HG02678 (cell line): ENCODE data around the gene CD9.
"Not testable (repeated sequence)": the region's sequence is repeated elsewhere in the genome, so short reads cannot be mapped to it uniquely, and the experiment has no call there.

ENCODE experiments used
- ATAC-seq: cut with Tn5 transposase; IDR thresholded peaks from one replicate; pipeline ENCODE4 v1.9.1; 2021; ENCODE audit warnings: mild to moderate bottlenecking, moderate library complexity; ENCODE audit not compliant: unreplicated experiment

CD9 gene, protein sequence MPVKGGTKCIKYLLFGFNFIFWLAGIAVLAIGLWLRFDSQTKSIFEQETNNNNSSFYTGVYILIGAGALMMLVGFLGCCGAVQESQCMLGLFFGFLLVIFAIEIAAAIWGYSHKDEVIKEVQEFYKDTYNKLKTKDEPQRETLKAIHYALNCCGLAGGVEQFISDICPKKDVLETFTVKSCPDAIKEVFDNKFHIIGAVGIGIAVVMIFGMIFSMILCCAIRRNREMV

DNA sequence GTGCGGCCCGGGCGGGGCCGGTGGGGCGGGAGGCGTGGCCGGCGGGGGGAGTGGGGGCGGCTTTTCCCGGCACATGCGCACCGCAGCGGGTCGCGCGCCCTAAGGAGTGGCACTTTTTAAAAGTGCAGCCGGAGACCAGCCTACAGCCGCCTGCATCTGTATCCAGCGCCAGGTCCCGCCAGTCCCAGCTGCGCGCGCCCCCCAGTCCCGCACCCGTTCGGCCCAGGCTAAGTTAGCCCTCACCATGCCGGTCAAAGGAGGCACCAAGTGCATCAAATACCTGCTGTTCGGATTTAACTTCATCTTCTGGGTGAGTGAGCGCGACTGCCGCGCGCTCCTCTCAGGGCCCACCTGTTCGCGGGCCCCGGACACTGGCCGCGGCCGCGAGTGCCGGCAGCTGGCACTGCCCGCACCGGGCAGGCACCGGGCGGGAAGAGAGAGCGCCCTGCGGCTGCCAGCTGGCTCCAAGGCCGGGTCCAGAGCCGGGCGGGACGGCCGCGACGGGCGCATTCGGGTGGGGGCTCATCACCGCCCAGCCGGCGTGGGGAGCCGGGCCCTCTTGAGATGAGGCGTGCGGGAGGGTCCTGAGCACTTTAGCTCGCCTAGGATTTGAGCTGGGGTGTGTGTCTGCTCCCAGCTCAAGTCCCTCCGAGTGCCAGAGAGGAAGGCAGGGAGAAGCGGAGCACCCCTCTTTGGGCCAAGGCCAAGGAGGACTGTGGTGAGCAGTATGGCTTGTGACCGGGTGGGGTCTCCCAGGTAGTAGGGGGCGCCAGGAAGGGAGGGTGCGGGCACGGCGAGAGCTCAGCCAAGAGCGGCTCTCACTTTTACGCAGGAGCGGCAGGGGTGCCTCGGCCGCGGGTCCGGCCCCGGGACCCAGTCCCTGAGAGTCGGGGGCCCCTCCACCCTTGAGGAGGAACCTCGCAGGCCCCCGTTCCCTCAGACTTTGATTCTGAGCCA, at the start of gene CD9:
Gene CD9 (plus strand): TSS at position 145 of the 957 bp plus-strand sequence. CDS start 100 bp downstream, at position 245.
- no peak for ATAC-seq

DNA sequence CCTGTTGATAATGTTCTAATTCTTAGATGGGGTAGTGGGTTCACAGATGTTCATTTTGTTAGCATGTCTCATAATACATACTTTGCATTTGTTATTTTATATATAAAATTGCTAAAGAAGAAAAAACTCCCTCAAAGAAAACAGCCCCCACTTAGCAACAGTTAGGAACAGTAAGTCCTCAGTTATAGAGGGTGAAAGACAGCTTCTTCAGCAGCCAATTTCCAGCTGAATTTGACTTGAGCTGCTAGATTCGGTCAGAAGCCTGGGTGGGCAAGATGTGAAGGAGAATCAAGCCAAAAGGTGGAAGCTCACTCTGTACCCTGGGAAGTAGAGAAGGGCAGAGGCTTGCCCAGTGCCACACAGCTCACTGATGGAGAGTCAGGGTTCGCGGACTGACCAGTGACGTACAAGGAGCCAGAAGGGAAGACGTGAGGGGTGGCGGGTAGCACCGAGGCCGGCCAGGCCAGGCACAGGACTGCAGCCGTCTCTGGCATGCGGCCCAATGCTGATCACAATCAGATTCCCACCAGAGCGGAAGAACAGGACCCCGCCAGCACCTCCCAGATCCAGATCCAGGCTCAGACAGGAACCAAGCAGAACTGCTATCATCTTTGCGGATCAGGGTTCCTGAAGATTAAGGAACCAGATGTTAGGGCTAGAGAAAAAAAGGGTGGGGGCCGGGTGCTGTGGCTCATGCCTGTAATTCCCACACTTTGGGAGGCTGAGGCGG, 45.3 kb upstream of the CD9 start:
- ATAC-seq: no peak

DNA sequence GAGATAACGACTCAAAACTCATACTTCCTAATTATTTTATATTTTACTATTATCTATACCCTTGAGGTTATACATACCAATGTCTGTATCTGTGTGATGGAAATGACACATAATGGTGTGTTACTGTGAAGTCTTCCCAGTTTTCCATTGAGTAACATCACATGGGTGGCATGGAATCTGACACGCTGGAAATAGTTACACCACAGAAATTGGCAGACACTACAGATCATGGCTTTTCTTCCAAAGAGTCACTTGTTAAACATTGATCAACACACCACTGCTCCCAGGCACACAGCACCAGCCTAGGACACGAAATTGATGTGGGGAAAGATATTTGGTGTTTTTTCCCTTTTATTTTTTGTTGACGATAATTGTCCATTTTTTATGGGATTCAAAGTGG, 42.7 kb upstream of the CD9 start:
- no peak for ATAC-seq

DNA sequence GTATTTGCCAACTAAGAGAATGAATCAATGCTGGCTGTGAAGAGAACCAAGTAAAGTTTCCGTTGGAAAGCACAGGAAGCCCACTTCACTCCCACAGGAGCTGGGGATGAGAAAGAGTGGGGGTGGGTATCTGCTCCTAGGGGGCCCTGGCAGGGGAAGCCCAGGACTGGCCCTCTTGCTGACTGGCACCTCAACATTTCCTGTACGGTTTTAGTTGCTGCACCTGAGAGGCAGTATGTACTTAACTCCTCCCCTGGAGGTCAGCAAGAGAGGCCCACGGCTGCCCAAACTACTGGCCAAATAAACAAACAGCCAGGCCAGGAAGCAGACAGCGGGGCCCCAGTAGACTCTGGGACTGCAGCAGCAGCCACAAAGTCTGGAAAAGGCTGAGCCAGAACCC, 41.9 kb upstream of the CD9 start:
- ATAC-seq: no peak

DNA sequence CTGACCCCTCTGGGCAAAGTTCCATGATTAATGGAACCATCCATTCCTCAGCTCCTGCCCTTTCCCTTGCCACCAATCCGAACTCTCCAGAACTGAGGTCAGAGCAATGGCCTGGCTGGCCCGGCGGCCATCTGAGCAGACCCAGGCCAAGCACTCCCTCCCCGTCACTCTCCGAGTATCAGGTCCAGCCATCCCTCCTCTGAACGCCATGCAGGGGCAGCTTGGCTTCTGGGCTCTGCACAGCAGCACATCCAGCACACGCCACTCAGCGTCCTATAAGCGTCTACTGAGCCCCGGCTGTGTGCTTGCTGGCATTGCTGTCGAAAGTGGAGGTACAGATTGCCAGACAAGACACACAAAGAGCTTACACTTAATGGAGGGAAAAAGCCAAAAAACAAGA, 41.5 kb upstream of the CD9 start:
- no peak for ATAC-seq

DNA sequence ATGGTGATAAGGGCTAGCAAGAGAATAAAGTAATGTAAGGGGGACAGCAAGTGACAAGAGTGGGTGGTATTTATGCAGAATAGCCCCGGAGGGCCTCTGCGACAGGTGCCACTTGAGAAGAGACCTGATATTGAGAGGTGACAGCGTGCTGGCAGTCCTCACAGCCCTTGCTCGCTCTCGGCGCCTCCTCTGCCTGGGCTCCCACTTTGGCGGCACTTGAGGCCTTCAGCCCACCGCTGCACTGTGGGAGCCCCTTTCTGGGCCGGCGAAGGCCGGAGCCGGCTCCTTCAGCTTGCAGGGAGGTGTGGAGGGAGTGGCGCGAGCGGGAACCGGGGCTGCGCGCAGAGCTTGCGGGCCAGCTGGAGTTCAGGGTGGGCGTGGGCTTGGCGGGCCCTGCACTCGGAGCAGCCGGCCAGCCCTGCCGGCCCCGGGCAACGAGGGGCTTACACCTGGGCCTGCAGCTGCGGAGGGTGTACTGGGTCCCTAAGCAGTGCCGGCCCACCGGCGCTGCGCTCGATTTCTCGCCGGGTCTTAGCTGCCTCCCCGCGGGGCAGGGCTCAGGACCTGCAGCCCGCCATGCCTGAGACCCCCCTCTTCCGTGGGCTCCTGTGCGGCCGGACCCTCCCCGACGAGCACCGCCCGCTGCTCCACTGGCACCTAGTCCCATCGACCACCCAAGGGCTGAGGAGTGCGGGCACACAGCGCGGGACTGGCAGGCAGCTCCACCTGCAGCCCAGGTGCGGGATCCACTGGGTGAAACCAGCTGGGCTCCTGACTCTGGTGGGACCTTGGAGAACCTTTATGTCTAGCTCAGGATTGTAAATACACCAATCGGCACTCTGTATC, 40.8 kb upstream of the CD9 start:
- ATAC-seq: not testable (repeated sequence)

DNA sequence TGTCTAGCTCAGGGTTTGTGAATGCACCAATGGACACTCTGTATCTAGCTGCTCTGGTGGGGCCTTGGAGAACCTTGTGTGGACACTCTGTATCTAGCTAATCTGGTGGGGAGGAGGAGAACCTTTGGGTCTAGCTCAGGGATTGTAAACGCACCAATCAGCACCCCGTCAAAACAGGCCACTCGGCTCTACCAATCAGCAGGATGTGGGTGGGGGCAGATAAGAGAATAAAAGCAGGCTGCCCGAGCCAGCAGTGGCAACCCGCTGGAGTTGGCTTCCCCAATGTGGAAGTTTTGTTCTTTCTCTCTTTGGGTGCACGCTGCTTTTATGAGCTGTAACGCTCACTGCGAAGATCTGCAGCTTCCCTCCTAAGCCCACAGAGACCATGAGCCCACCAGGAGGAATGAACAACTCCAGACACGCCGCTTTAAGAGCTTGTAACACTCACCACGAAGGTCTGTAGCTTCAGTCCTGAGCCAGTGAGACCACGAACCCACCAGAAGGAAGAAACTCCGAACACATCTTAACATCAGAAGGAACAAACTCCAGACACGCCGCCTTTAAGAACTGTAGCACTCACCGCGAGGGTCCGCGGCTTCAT, 40.1 kb upstream of the CD9 start:
- ATAC-seq: not testable (repeated sequence)

DNA sequence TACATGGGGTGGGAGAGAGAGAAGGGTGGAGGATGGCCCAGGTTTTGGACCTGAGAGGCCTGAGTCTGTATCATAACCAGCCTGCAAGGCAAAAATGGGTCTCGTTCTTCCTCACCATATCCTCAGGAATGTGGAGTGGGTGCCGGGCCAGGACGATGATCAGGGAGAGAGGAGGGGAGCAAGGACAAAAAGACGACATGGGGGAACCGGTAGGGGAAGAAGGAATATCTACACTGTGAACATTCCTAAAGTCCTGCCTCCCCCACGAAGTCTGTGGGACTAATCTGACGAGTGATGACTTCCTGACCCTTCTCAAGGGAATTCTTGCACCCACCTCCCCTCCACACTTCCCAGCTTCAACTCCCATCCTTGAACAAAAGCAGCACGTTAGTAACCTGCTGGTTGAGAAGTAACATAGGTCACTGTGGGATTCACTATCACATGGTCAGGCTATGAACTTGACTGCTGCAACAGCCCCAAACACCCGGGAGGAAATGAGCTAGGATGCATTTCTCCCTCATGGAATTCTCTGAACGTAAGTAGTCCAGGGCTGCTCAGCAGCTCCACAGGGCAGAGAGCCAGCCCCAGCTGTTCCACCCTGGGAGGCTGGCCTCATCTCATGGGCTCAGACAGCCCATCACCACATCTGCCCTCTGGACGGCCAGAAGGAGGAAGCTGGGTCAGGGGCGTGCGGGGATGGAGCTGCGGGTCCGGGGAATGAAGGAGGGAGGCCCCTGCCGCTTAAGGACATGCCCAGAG, 38.9 kb upstream of the CD9 start:
- no peak for ATAC-seq

DNA sequence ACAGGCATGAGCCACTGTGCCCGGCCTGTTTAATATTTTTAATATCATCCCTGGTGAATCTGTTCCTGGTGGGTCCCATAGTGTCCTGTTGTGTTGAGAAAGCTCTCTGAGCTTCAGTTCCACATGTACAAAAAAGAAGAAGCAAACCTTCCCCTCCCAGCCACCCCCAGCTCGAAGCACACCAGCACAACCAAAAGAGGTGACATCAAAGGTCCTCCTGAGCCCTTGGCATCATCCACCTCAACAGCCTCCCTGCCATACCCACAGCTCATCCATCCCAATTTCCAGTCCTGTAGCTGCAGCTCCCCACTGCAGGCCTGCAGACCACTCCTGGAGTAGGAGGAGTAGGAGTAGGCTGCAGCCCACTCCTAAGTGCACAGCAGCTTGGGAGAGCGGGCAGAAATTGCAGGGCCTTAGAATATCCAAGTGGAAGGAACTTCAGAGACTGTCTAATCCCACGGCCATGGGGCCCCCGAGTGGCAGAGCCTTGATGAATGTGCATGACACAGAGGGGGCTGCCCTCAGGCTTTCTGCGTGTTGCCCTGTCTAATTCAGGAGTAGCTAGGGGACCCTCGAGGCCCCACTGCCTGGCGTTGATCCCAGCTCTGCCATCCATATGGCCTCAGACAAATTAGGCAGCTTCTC, 36.7 kb upstream of the CD9 start:
- no peak for ATAC-seq

DNA sequence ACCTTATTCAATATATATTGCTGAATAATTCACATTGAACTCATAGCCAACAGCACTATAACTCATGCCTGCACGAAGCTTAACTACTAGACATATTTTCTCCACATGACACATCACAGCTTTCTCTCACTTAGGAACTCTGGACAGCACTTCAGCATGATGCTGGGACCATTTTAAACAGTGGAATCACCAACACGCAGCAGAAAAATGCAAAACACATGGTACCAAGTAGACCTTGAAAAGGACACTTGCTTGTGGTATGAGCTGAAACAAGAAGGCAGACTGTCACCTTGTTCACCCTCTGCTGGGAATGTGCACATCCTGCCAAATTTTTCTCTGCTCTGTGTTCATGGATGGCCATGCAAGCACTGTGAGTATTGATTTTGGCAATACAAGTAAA, 34.8 kb upstream of the CD9 start:
- ATAC-seq: no peak

DNA sequence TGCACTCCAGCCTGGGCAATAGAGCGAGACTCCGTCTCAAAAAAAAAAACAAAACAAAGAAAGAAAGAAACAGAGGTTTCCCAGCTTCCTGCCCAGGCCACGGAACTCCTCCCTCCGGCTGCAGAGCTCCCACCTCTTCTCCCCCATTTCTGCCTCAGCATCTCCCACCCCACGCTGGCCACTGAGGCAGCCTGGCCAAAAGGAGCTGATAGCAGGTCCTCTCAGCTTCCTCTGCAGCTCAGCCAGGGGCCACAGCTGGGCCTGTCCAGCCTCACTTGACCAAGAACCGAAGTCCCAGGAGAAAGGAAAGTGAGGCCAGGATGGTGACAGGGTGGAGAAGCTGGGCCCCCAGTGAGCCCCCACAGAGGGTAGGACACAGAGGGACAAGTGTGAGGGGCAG, 33.4 kb upstream of the CD9 start:
- no peak for ATAC-seq

DNA sequence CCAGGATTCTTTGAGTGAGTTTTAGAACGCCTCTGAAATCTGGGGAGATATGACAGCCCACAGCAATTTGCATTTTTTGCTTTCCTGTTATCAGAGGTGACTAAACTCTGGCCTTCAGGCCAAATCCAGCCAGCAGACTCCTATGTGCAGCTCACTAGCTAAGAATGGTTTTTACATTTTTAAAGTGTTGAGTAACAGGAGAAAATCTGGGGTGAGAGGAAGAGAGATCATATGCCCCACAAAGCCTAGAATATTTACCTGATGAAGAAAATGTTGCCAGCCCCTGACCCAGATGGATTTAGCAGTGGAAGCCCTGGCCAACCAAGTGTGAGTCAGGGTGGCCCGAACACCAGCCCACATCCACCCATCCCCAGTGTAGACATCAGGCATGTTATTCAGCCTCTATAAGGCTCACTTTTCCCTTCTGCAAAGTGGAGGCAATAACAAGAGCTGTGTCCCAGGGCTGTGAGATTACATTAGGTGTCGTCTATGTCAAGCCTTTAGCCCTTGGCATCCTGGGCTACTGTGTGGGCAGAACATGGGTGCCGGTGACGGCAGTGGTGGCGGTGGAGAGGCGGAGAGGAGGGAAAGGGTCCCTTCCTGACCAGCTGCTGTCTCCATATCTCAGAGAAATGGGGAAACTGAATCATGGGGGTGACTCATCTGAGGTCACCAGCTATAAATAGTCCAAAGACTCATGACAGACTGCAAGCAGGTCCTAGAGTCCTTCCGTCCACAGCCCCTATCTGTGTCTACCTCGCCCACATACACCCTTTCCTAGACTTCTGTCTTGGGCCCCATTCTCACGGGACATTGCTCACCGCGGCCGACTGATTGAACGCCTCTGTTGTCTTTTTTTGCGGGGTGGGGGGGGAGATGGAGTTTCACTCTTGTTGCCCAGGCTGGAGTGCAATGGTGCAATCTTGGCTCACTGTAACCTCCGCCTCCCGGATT, 32.6 kb upstream of the CD9 start:
- ATAC-seq: peak; percentile 75

DNA sequence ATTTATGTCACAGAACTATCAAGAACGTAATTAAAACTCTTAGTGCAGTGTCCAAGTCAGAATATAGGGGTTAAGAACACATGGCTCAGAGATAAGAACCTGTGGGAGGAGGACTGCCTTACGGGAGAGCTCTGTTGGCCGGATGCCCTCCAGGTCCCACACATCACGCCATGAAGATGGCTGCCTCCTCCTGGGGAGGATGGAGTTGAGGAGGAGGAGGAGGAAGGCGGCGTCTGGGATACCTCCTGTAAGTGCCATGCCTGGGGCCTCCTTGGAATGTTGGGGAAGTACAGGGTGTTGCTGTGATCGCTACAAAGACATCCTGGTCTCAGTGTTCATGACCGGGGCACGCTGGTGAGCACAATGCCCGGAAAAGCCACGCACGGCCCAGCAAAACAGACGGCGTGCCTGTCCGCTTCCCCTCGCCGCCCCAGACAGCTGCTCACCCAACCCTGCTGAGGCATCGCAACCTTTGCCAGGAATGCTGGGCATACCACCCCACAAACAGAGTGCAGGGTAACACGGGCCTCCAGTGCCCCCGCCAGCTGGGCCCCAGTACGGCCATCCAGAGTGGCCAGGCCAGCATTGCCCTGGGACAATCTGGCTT, 28.7 kb upstream of the CD9 start:
- ATAC-seq: no peak

DNA sequence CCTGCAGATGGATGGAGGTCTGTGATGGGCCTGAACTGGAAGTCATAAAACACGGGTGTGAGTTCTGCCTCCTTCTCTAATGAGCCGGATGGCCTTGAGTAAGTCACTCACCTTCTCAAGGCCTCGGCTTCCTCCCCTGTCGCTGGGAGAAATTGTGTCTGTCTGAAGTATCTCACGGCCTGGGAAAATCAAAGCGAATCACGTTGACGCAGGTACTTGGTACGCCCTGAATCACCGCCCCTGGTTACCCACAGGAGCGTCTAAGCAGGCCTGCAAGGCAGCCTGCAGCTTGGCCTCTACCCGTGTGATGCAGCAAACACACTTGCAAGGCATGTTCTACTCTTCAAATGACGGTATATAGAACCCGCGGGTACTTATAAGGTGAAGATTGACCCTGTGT, 28.1 kb upstream of the CD9 start:
- no peak for ATAC-seq

DNA sequence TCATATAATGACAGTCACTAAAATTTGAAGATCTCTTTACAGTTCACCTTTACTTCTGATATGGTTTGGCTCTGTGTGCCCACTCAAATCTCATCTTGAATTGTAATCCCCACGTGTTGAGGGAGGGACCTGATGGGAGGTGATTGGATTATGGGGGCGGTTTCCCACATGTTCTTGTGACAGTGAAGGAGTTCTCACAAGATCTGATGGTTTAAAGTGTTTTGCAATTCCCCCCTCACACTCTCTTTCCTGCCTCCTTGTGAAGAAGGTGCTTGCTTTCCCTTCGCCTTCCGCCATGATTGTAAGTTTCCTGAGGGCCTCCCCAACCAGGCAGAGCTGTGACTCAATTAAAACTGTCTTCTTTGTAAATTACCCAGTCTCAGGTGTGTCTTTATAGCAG, 27.3 kb upstream of the CD9 start:
- ATAC-seq: no peak

DNA sequence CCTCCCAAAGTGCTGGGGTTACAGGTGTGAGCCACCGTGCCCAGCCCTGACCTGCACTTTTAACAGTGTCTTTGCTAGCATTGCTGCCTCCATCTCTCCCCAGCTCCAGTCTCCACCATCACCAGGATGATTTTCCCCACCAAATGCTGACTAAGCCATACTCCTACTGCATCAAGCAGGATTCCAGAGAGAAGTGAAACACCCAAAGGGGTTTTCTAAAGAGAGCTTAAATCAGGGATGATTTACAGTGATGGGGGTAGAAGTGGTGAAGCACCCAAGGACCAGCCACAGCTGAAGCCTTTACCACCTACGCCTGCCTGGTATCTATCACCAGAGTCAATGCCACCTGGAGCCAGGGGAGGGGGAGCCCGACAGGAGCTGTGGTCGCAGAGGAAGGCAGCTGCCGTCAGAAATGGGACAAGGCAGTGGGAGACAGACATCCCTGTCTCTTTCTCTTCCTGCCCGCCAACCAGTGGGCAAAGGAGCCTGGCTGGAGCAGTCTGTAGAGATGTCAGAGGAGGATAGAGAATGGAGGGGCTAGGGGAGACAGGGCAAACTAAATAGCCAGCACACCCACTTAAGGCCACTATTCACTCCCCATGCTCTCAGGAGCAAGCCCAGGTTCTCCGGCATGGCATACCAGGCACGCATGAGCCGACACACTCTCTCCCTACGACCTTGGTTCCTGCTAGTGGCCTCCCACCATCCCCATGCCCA, 22.4 kb upstream of the CD9 start:
- no peak for ATAC-seq
